Gastrocnemius medialis (tissue), 4 donors: ENCODE data around the gene DFFA.

Source experiments
- CTCF ChIP-seq, 5 experiments: fragments of 450-650 bp in 3 of 5; fragments of 200-600 bp in 2 of 5; sonication (generic) in 2 of 5; IDR thresholded peaks in 4 of 5; conservative IDR thresholded peaks in 1 of 5; 1 replicate in 4 of 5; 2 replicates in 1 of 5; pipeline ENCODE4 v1.5.1; 2016 to 2019; ENCODE audit warnings: antibody characterized with exemption in 5 of 5, mild to moderate bottlenecking in 3 of 5, moderate library complexity in 3 of 5
- POLR2A ChIP-seq, 2 donors: fragments of 450-650 bp; IDR thresholded peaks; one replicate each; pipeline ENCODE4 v1.6.1; 2017; ENCODE audit warnings: antibody characterized with exemption in 2 of 2, mild to moderate bottlenecking in 2 of 2, moderate library complexity in 2 of 2

- no peak for TF ChIP-seq CTCF (IDR thresholded peaks at IDR 0.05 in 4 of 5, conservative IDR thresholded peaks at IDR 0.05 in 1 of 5)
- TF ChIP-seq POLR2A (IDR thresholded peaks at IDR 0.05): no peak
Observed at GRCh38 chr1:10511494-10511885, 39.2 kb upstream of the DFFA start.
